ENCODE measurements around the gene MFSD1. TPM values are rescaled to one million over a fixed set of nuclear protein-coding genes. Genes with fewer than 3 reads are reported as not detected.

MFSD1 gene
- total and polyA plus RNA-seq, 2 of the 8 experiments (the other 6 are each of a cell fraction or from before 2014, with no cell fraction given): 9.3 to 11.5 TPM

DNA sequence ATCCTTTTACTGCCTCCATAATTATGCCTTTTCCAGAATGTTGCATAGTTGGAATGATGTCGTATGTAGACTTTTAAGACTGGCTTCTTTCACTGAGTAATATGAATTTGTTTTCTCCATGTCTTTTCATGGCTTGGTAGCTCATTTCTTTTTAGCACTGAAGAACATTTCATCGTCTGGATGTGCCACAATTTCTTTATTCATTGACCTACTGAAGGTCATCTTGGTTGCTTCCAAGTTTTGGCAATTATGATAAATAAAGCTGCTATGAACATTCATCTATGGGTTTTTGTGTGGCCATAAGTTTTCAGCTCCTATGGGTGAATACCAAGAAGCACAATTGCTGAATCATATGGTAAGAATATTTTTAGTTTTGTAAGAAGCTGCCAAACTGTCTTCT, 46.4 kb upstream of the MFSD1 start:
- Histone ChIP-seq H4K20me1 (replicated peaks in 1 of 2; ENCODE audit: control insufficient read depth in 1 of 2, insufficient read depth in 2 of 2, low read length in 2 of 2) (no peaks in the 10 kb centered on the region), H4K5ac (ENCODE audit: insufficient read length, low read depth, low read length) (no peak overlapping the region), H3K79me2 (ENCODE audit: control insufficient read depth in 1 of 2, insufficient read depth in 2 of 2, low read length in 2 of 2) (no peaks in the 10 kb centered on the region), H4K8ac (ENCODE audit: extremely low read depth, insufficient read depth, low read length) (no peak overlapping the region), H3K27me3 (replicated peaks in 1 of 4; ENCODE audit: control insufficient read depth in 3 of 4, extremely low read depth in 1 of 4, insufficient read depth in 3 of 4, low read length in 3 of 4) (no peaks in the 10 kb centered on the region), H3K36me3 (ENCODE audit: control insufficient read depth in 2 of 4, insufficient read depth in 4 of 4, low read length in 3 of 4) (no peaks in the 10 kb centered on the region), H3K79me1 (ENCODE audit: low read depth, low read length) (no peaks in the 10 kb centered on the region), H3K27ac (ENCODE audit: low read depth, low read length) (no peak overlapping the region), H3K4me1 (replicated peaks in 1 of 4; ENCODE audit: control insufficient read depth in 3 of 4, insufficient read depth in 4 of 4, low read length in 3 of 4) (no peaks in the 10 kb centered on the region), H2AFZ (ENCODE audit: low read length) (no peak overlapping the region), H2BK12ac (ENCODE audit: low read depth, low read length) (no peak overlapping the region), H2BK15ac (ENCODE audit: low read length) (no peak overlapping the region), H2AK5ac (ENCODE audit: low read depth, low read length) (no peak overlapping the region), H2BK20ac (ENCODE audit: low read length) (no peak overlapping the region), H3K18ac (ENCODE audit: extremely low read depth, low read length) (no peak overlapping the region), H3K4me3 (ENCODE audit: extremely low read depth in 1 of 4, insufficient read depth in 2 of 4, low read depth in 3 of 4, low read length in 4 of 4) (no peak overlapping the region), H3K23ac (ENCODE audit: insufficient read length) (no peak overlapping the region), H3K23me2 (ENCODE audit: low read depth, low read length) (no peaks in the 10 kb centered on the region), H3K4ac (replicated peaks; ENCODE audit: insufficient read length, low read depth, low read length) (no peak overlapping the region), H3K4me2 (ENCODE audit: insufficient read depth in 1 of 2, low read depth in 2 of 2, low read length in 2 of 2) (no peak overlapping the region), H3K9ac (replicated peaks in 1 of 4; ENCODE audit: extremely low read depth in 1 of 4, low read depth in 3 of 4, low read length in 3 of 4) (no peak overlapping the region), H2BK5ac (ENCODE audit: low read depth, low read length) (no peak overlapping the region), H3K14ac (ENCODE audit: insufficient read length) (no peak overlapping the region), H3K9me3 (ENCODE audit: insufficient read depth in 2 of 2, low read depth in 1 of 2, low read length in 1 of 2) (no peaks in the 10 kb centered on the region), H2BK120ac (replicated peaks; ENCODE audit: low read depth, low read length) (no peak overlapping the region), H3K56ac (replicated peaks; ENCODE audit: insufficient read length, low read depth, low read length) (no peak overlapping the region), H4K91ac (replicated peaks; ENCODE audit: insufficient read length, low read length) (no peak overlapping the region)
- no peak for DNase-seq (ENCODE audit: low read depth in 1 of 2, low spot score in 2 of 2)
- ChIA-PET POLR2A (ENCODE audit: partially characterized antibody) (no interaction called here), CTCF (ENCODE audit: partially characterized antibody) (interaction anchor here (0.6 to 2.2 kb wide), 6 partner anchors 11 to 702 kb away, joined by 3 to 9 read pairs (median 3); no protein-coding TSS in a partner anchor)
- no peak for FAIRE-seq
- 83% methylated on average over 2 of the region's 2 CpGs; no CpG with 5 or more reads in 1 of the 2 experiments for WGBS, 2 experiments (ENCODE audit: extremely low coverage in 1 of 2, insufficient coverage in 1 of 2, insufficient read length in 1 of 2, insufficient replicate concordance in 2 of 2, low coverage in 1 of 2, low lambda C conversion rate in 2 of 2, missing lambda C conversion rate in 1 of 2)
- TF ChIP-seq NRF1 (IDR thresholded peaks at IDR 0.05; ENCODE audit: low read depth, low read length) (no peak), RFX5 (IDR thresholded peaks at IDR 0.05; ENCODE audit: borderline replicate concordance, low read depth, low read length) (no peak), RNF2 (IDR thresholded peaks at IDR 0.05; ENCODE audit: borderline replicate concordance, low read depth, low read length, missing control alignments, poor library complexity, severe bottlenecking) (no peak), CBX8 (IDR thresholded peaks at IDR 0.05; ENCODE audit: borderline replicate concordance, low read depth, low read length) (no peak), EP300 (IDR thresholded peaks at IDR 0.05; ENCODE audit: borderline replicate concordance in 1 of 2, low read depth in 2 of 2, low read length in 2 of 2) (no peak), ZNF274 (IDR thresholded peaks at IDR 0.05; ENCODE audit: borderline replicate concordance, extremely low read depth, low read length) (no peak), ATF2 (IDR thresholded peaks at IDR 0.05; ENCODE audit: low read length) (no peak), GABPA (IDR thresholded peaks at IDR 0.05; ENCODE audit: borderline replicate concordance, insufficient read depth, low read length) (no peak), FOSL1 (IDR thresholded peaks at IDR 0.05; ENCODE audit: insufficient read depth, low read depth, low read length) (no peak), SP4 (IDR thresholded peaks at IDR 0.05; ENCODE audit: low read length) (no peak)
- TF ChIP-seq, protein P1, sequence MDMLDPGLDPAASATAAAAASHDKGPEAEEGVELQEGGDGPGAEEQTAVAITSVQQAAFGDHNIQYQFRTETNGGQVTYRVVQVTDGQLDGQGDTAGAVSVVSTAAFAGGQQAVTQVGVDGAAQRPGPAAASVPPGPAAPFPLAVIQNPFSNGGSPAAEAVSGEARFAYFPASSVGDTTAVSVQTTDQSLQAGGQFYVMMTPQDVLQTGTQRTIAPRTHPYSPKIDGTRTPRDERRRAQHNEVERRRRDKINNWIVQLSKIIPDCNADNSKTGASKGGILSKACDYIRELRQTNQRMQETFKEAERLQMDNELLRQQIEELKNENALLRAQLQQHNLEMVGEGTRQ (IDR thresholded peaks at IDR 0.05; ENCODE audit: low read length): no peak

Measured in H1 (cell line).